ENCODE data around the gene KIAA0930.

DNA sequence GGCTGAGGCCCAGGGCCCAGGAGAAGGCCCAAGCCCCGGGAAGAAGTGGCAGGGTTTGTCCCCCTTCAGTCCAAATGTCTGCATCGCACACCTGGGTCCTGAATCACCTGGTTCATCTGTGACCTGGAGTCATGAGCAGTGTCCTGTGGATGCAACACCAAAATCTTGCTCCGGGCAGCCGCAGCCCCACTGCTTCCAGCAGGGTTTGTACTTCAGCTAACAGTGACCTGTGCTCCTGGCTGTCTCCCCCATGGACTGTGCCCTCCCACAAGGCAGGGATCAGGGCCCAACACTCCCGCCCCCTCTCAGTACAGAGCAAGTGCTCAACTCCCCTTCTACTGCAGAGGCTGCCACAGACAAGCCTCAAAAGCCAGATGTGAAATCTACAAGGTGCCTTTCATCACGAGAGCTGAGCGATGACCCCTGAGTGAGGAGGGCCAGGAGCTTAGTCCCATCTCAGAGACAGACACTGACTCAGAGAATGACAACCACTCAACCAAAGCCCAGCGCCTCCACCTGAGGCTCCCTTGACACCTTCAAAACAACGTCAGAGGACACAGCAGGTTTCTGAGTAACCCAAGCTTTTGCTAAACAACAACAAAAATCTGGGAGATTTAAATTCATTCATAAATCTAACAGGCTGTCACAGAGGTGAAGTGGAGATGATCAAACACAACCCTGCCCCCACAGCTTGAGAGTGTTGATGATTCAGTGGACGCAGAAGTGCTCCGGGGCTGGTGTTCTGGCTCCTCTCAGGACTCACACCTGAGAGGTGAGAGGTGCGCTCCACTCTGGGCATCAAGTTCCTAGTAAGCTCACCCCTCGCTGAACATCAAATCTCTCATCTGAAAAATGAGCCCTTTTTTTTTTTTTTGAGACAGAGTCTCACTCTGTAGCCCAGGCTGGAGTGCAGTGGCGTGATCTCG lies 3.4 kb downstream of the KIAA0930 start:
- TF ChIP-seq POLR2A (IDR thresholded peaks at IDR 0.05) = no peak
- TF ChIP-seq, protein P1, sequence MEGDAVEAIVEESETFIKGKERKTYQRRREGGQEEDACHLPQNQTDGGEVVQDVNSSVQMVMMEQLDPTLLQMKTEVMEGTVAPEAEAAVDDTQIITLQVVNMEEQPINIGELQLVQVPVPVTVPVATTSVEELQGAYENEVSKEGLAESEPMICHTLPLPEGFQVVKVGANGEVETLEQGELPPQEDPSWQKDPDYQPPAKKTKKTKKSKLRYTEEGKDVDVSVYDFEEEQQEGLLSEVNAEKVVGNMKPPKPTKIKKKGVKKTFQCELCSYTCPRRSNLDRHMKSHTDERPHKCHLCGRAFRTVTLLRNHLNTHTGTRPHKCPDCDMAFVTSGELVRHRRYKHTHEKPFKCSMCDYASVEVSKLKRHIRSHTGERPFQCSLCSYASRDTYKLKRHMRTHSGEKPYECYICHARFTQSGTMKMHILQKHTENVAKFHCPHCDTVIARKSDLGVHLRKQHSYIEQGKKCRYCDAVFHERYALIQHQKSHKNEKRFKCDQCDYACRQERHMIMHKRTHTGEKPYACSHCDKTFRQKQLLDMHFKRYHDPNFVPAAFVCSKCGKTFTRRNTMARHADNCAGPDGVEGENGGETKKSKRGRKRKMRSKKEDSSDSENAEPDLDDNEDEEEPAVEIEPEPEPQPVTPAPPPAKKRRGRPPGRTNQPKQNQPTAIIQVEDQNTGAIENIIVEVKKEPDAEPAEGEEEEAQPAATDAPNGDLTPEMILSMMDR (IDR thresholded peaks at IDR 0.05) = no peak

Data from breast epithelium (tissue), 3 donors.